H1 (cell line): ENCODE measurements around the gene CRLF3. TPM values are rescaled to one million over a fixed set of nuclear protein-coding genes. Genes with fewer than 3 reads are reported as not detected.

ENCODE experiments used
- CTCF ChIA-PET: fragments of 300-600 bp; sonication (Branson Sonifier 250); formaldehyde crosslinking; loops from one replicate; lab custom pipeline; 2021; ENCODE audit not compliant: partially characterized antibody; lab: Charles Lee
- POLR2A ChIA-PET: fragments of 300-600 bp; sonication (Branson Sonifier 250); formaldehyde crosslinking; loops from one replicate; lab custom pipeline; 2021; ENCODE audit warnings: inconsistent platforms; ENCODE audit not compliant: partially characterized antibody; lab: Charles Lee
- DNase-seq, 2 experiments: peaks; one replicate each; pipeline versions ENCODE4 v3.0.0 to v3.0.0-alpha.2; 2010 to 2022; ENCODE audit warnings: low spot score in 2 of 2, low read depth in 1 of 2, mixed read lengths in 1 of 2
- FAIRE-seq: peaks from 2 replicates; lab custom pipeline; 2011; peaks lifted over from hg19 to GRCh38; lab: Jason Lieb, UNC
- H2AFZ ChIP-seq: 2 replicates; pipeline ENCODE4 v1.8.1; 2012; ENCODE audit warnings: low read length, inconsistent platforms
- H2AK5ac ChIP-seq: 2 replicates; pipeline ENCODE4 v1.6.1; 2013; ENCODE audit warnings: low read depth, low read length
- H2BK120ac ChIP-seq: replicated peaks from 2 replicates; pipeline ENCODE3; 2013; ENCODE audit warnings: low read depth, low read length, inconsistent platforms
- H2BK12ac ChIP-seq: 2 replicates; pipeline ENCODE4 v1.6.1; 2013; ENCODE audit warnings: low read depth, low read length
- H2BK15ac ChIP-seq: 2 replicates; pipeline ENCODE4 v1.6.1; 2013; ENCODE audit warnings: low read length
- H2BK20ac ChIP-seq: 2 replicates; pipeline ENCODE4 v1.6.1; 2013; ENCODE audit warnings: low read length
- H2BK5ac ChIP-seq: 2 replicates; pipeline ENCODE4 v1.6.1; 2013; ENCODE audit warnings: low read depth, low read length
- H3K14ac ChIP-seq: 2 replicates; pipeline ENCODE4 v1.6.1; 2013; ENCODE audit warnings: inconsistent platforms; ENCODE audit not compliant: insufficient read length
- H3K18ac ChIP-seq: 2 replicates; pipeline ENCODE4 v1.6.1; 2013; ENCODE audit warnings: low read length; ENCODE audit errors: extremely low read depth
- H3K23ac ChIP-seq: 2 replicates; pipeline ENCODE4 v1.6.1; 2013; ENCODE audit warnings: inconsistent platforms; ENCODE audit not compliant: insufficient read length
- H3K23me2 ChIP-seq: 2 replicates; pipeline ENCODE4 v1.6.1; 2013; ENCODE audit warnings: low read depth, low read length
- H3K27ac ChIP-seq: 2 replicates; pipeline ENCODE4 v1.6.1; 2011; ENCODE audit warnings: low read depth, low read length, inconsistent platforms
- H3K27me3 ChIP-seq, 4 experiments: replicated peaks in 1 of 4; 1 replicate in 1 of 4; 2 replicates in 3 of 4; pipeline versions ENCODE4 v1.6.1 to v1.8.1; 2011 to 2013; ENCODE audit warnings: low read length in 3 of 4, mild to moderate bottlenecking in 3 of 4, inconsistent platforms in 2 of 4, mixed read lengths in 2 of 4, moderate library complexity in 1 of 4; ENCODE audit not compliant: control insufficient read depth in 3 of 4, insufficient read depth in 3 of 4; ENCODE audit errors: extremely low read depth in 1 of 4
- H3K36me3 ChIP-seq, 4 experiments: 2 replicates each; pipeline versions ENCODE4 v1.6.1 to v1.8.1; 2011 to 2013; ENCODE audit warnings: mild to moderate bottlenecking in 4 of 4, low read length in 3 of 4, moderate library complexity in 2 of 4, control low read depth in 1 of 4, inconsistent platforms in 1 of 4; ENCODE audit not compliant: insufficient read depth in 4 of 4, control insufficient read depth in 2 of 4
- H3K4ac ChIP-seq: replicated peaks from 2 replicates; pipeline ENCODE3; 2013; ENCODE audit warnings: low read length, low read depth, mixed read lengths, inconsistent platforms; ENCODE audit not compliant: insufficient read length
- H3K4me1 ChIP-seq, 4 experiments: replicated peaks in 1 of 4; 1 replicate in 1 of 4; 2 replicates in 3 of 4; pipeline versions ENCODE4 v1.6.1 to v1.8.1; 2011 to 2013; ENCODE audit warnings: low read length in 3 of 4, inconsistent platforms in 2 of 4, mixed read lengths in 1 of 4; ENCODE audit not compliant: insufficient read depth in 4 of 4, control insufficient read depth in 3 of 4
- H3K4me2 ChIP-seq, 2 experiments: 2 replicates each; pipeline versions ENCODE4 v1.6.1 to v1.8.1; 2011 to 2013; ENCODE audit warnings: low read depth in 2 of 2, low read length in 2 of 2, control low read depth in 1 of 2, inconsistent platforms in 1 of 2, mild to moderate bottlenecking in 1 of 2; ENCODE audit not compliant: insufficient read depth in 1 of 2
- H3K4me3 ChIP-seq, 4 experiments: fragments of 200-600, 300-600 bp in 1 of 4; sonication (generic), shearing (Covaris generic), sonication (Bioruptor Twin) in 1 of 4; 2 replicates each; pipeline versions ENCODE4 v1.5.1 to v1.8.1; 2011 to 2016; ENCODE audit warnings: low read length in 4 of 4, low read depth in 3 of 4, control low read depth in 2 of 4, inconsistent platforms in 2 of 4, mild to moderate bottlenecking in 2 of 4, mixed read lengths in 1 of 4, moderate library complexity in 1 of 4; ENCODE audit not compliant: insufficient read depth in 2 of 4; ENCODE audit errors: extremely low read depth in 1 of 4
- H3K56ac ChIP-seq: replicated peaks from 2 replicates; pipeline ENCODE3; 2013; ENCODE audit warnings: low read depth, mild to moderate bottlenecking, mixed read lengths, low read length, inconsistent platforms; ENCODE audit not compliant: insufficient read length
- H3K79me1 ChIP-seq: 2 replicates; pipeline ENCODE4 v1.6.1; 2013; ENCODE audit warnings: low read depth, low read length, control low read depth
- H3K79me2 ChIP-seq, 2 experiments: 2 replicates each; pipeline versions ENCODE4 v1.6.1 to v1.8.1; 2012 to 2013; ENCODE audit warnings: low read length in 2 of 2, mild to moderate bottlenecking in 2 of 2, inconsistent platforms in 1 of 2; ENCODE audit not compliant: insufficient read depth in 2 of 2, control insufficient read depth in 1 of 2
- H3K9ac ChIP-seq, 4 experiments: replicated peaks in 1 of 4; 1 replicate in 1 of 4; 2 replicates in 3 of 4; pipeline versions ENCODE4 v1.6.1 to v1.8.1; 2011 to 2013; ENCODE audit warnings: low read depth in 3 of 4, low read length in 3 of 4, control low read depth in 2 of 4, mild to moderate bottlenecking in 2 of 4, moderate library complexity in 2 of 4, inconsistent platforms in 1 of 4; ENCODE audit errors: extremely low read depth in 1 of 4
- H3K9me3 ChIP-seq, 2 experiments: 2 replicates each; pipeline versions ENCODE4 v1.6.1 to v1.8.1; 2012 to 2013; ENCODE audit warnings: mild to moderate bottlenecking in 2 of 2, moderate library complexity in 2 of 2, control low read depth in 1 of 2, inconsistent platforms in 1 of 2, low read depth in 1 of 2, low read length in 1 of 2, mixed read lengths in 1 of 2; ENCODE audit not compliant: insufficient read depth in 2 of 2
- H4K20me1 ChIP-seq, 2 experiments: replicated peaks in 1 of 2; 2 replicates each; pipeline versions ENCODE3 to v1.8.1; 2011 to 2013; ENCODE audit warnings: inconsistent platforms in 2 of 2, low read length in 2 of 2, mild to moderate bottlenecking in 1 of 2; ENCODE audit not compliant: insufficient read depth in 2 of 2, control insufficient read depth in 1 of 2
- H4K5ac ChIP-seq: 2 replicates; pipeline ENCODE4 v1.6.1; 2013; ENCODE audit warnings: low read length, low read depth, mixed read lengths, inconsistent platforms; ENCODE audit not compliant: insufficient read length
- H4K8ac ChIP-seq: 2 replicates; pipeline ENCODE4 v1.8.0; 2013; ENCODE audit warnings: mild to moderate bottlenecking, moderate library complexity, low read length, inconsistent platforms; ENCODE audit not compliant: insufficient read depth; ENCODE audit errors: extremely low read depth
- H4K91ac ChIP-seq: replicated peaks from 2 replicates; pipeline ENCODE3; 2013; ENCODE audit warnings: low read length, mixed read lengths, inconsistent platforms; ENCODE audit not compliant: insufficient read length
- CREB1 ChIP-seq: IDR thresholded peaks from 2 replicates; pipeline ENCODE4 v1.6.1; 2012; ENCODE audit warnings: inconsistent platforms
- CTCF ChIP-seq, 3 experiments: IDR thresholded peaks; 1 replicate in 2 of 3; 2 replicates in 1 of 3; pipeline versions ENCODE4 v1.5.1 to v1.6.1; 2011; ENCODE audit warnings: low read length in 3 of 3, mild to moderate bottlenecking in 3 of 3, inconsistent platforms in 2 of 3, low read depth in 1 of 3, moderate library complexity in 1 of 3; ENCODE audit not compliant: insufficient read depth in 1 of 3; ENCODE audit errors: control extremely low read depth in 1 of 3
- PHF8 ChIP-seq: fragments of 200-600 bp; sonication (generic); conservative IDR thresholded peaks from 2 replicates; pipeline ENCODE4 v1.7.1; 2012; ENCODE audit warnings: low read depth, mild to moderate bottlenecking, inconsistent platforms, low read length, moderate library complexity
- TAF7 ChIP-seq: optimal IDR thresholded peaks from 2 replicates; pipeline ENCODE3; 2011; ENCODE audit warnings: low read depth, mild to moderate bottlenecking, inconsistent platforms, low read length, moderate library complexity, borderline replicate concordance
- WGBS, 2 experiments: shearing (Covaris generic) in 1 of 2; methylation state at CpG; one replicate each; pipeline versions ENCODE4 v1.1.6 to v1.1.7; 2013 to 2015; ENCODE audit warnings: low lambda C conversion rate in 2 of 2, mixed read lengths in 2 of 2, inconsistent platforms in 1 of 2, low coverage in 1 of 2, missing lambda C conversion rate in 1 of 2; ENCODE audit not compliant: insufficient replicate concordance in 2 of 2, insufficient coverage in 1 of 2, insufficient read length in 1 of 2; ENCODE audit errors: extremely low coverage in 1 of 2, missing lambda C conversion rate in 1 of 2; 5-methylcytosine and 5-hydroxymethylcytosine counted together
- polyA plus RNA-seq, 7 experiments: library from polyadenylated mRNA; depleted of rRNA in 3 of 7; stranded (reverse) in 5 of 7; unstranded in 2 of 7; fragments of >200 nt in 5 of 7; fragments of 200-250 nt in 2 of 7; gene quantifications; 1 replicate in 5 of 7; 2 replicates in 1 of 7; 4 replicates in 1 of 7; pipeline versions ENCODE4 v1.2.1 to v1.2.3, GENCODE V29; 2011 to 2013; ENCODE audit warnings: missing spikeins in 2 of 7, mixed read lengths in 2 of 7
- total RNA-seq: library from RNA; stranded (reverse); fragmentation: NEBNext Ultra II Directional; extraction: Animal tissue kit (Norgen Biotek cat#: 25700); gene quantifications from 2 replicates; pipeline ENCODE4 v1.2.1, GENCODE V29; 2021

The CRLF3 gene
- total and polyA plus RNA-seq, 2 of the 8 experiments (the other 6 are each of a cell fraction or from before 2014, with no cell fraction given) = 12.7 to 22.7 TPM

- Histone ChIP-seq H3K18ac (no peak overlapping the region), H3K9me3 (no peaks in the 10 kb centered on the region), H2BK15ac (no peak overlapping the region), H3K79me1 (0 out of 2 replicates have a peak, but pooled peaks cover 2% of the 10 kb centered on the region), H2BK120ac (no peak overlapping the region), H2BK12ac (no peak overlapping the region), H3K56ac (no peak overlapping the region), H3K4ac (no peak overlapping the region), H3K36me3 (0 out of 8 replicates have a peak, but pooled peaks cover 0 to 3% (median 0%) of the 10 kb centered on the region in 4 experiments), H3K27ac (no peak overlapping the region; the same call in 1 of the 2 replicates), H3K23ac (no peak overlapping the region), H4K8ac (no peak overlapping the region; the same call in 1 of the 2 replicates), H3K4me2 (no peak overlapping the region), H2BK20ac (no peak overlapping the region), H3K14ac (no peak overlapping the region), H4K5ac (no peak overlapping the region)
- POLR2A ChIA-PET = interaction anchor here (0.5 to 1.3 kb wide), 3 partner anchors 11 to 36 kb away, joined by 3 read pairs; partner anchors contain the start of gene ATAD5
- WGBS, 2 experiments = 94% methylated on average over 8 of the region's 8 CpGs; no CpG with 5 or more reads in 1 of the 2 experiments
- FAIRE-seq = no peak
- no peak for TF ChIP-seq CTCF (IDR thresholded peaks at IDR 0.05; ENCODE audit: control extremely low read depth in 1 of 3, insufficient read depth in 1 of 3, low read depth in 1 of 3, low read length in 3 of 3)
- no peak for TF ChIP-seq TAF7
- no peak for TF ChIP-seq CREB1
- TF ChIP-seq PHF8 = no peak
- TF ChIP-seq, all 59 proteins: peak for 0
- CTCF ChIA-PET = interaction anchor here (1.0 kb wide), 1 partner anchor 13 kb away, joined by 3 read pairs; no protein-coding TSS in a partner anchor
- no peak overlapping the region for H2AFZ ChIP-seq
- H3K27me3 ChIP-seq = no peaks in the 10 kb centered on the region
- no peak overlapping the region for H3K4me3 ChIP-seq
- peaks cover 1 to 4% of the 10 kb centered on the region in 2 experiments for H4K20me1 ChIP-seq
- no peak overlapping the region for H2AK5ac ChIP-seq
- H3K9ac ChIP-seq = no peak overlapping the region
- peaks cover 0 to 66% of the 10 kb centered on the region in 2 experiments; a peak in 2 of 4 replicates for H3K79me2 ChIP-seq
- no peak overlapping the region for H4K91ac ChIP-seq
- no peak for DNase-seq
- no peak overlapping the region for H2BK5ac ChIP-seq
- peaks cover 3% of the 10 kb centered on the region; the same call in 1 of the 2 replicates for H3K23me2 ChIP-seq
- peaks cover 0 to 3% (median 3%) of the 10 kb centered on the region in 4 experiments; a peak in 4 of 7 replicates for H3K4me1 ChIP-seq
Observed at GRCh38 chr17:30819971-30820705, 4.4 kb downstream of the CRLF3 start.
